Measurements from ENCODE around the gene SUCNR1.

- no peak for TF ChIP-seq GATA2 (IDR thresholded peaks at IDR 0.05; ENCODE audit: low read depth, low read length)
- no peak for TF ChIP-seq GATA3 (IDR thresholded peaks at IDR 0.05; ENCODE audit: low read depth, low read length)
Observed at GRCh38 chr3:151845306-151845905, 28.0 kb upstream of the SUCNR1 start.
